Tibial nerve (tissue), 4 donors: ENCODE data around the gene EEF1AKMT3.

Experiments used
- CTCF ChIP-seq, 5 experiments: fragments of 200-600 bp in 3 of 5; fragments of 450-650 bp in 2 of 5; sonication (generic) in 3 of 5; IDR thresholded peaks; one replicate each; pipeline ENCODE4 v1.5.1; 2016 to 2019; ENCODE audit warnings: antibody characterized with exemption in 5 of 5, mild to moderate bottlenecking in 3 of 5, moderate library complexity in 2 of 5
- EP300 ChIP-seq, 2 donors: sonication (generic); formaldehyde crosslinking; IDR thresholded peaks; one replicate each; pipeline ENCODE4 v1.6.1; 2017; ENCODE audit warnings: antibody characterized with exemption in 2 of 2, mild to moderate bottlenecking in 1 of 2
- POLR2A ChIP-seq, 2 donors: fragments of 450-650 bp; IDR thresholded peaks; one replicate each; pipeline ENCODE4 v1.6.1; 2017; ENCODE audit warnings: antibody characterized with exemption in 2 of 2, mild to moderate bottlenecking in 2 of 2, moderate library complexity in 2 of 2

GRCh38 chr12:57759360-57759980 lies 12.9 kb upstream of the EEF1AKMT3 start:
- TF ChIP-seq CTCF (IDR thresholded peaks at IDR 0.05) (peak in 2 of 5 experiments; percentile 9 to 24), POLR2A (IDR thresholded peaks at IDR 0.05) (no peak), EP300 (IDR thresholded peaks at IDR 0.05) (no peak)
